Bronchus fibroblast of lung (primary cell): ENCODE data around the gene UST. TPM values are rescaled to one million over a fixed set of nuclear protein-coding genes. Genes with fewer than 3 reads are reported as not detected.

Experiments
- total RNA-seq: library from RNA; depleted of rRNA; stranded (reverse); fragments of >200 nt; gene quantifications from 2 replicates; pipeline ENCODE4 v1.2.3, GENCODE V29; 2015

UST gene, protein sequence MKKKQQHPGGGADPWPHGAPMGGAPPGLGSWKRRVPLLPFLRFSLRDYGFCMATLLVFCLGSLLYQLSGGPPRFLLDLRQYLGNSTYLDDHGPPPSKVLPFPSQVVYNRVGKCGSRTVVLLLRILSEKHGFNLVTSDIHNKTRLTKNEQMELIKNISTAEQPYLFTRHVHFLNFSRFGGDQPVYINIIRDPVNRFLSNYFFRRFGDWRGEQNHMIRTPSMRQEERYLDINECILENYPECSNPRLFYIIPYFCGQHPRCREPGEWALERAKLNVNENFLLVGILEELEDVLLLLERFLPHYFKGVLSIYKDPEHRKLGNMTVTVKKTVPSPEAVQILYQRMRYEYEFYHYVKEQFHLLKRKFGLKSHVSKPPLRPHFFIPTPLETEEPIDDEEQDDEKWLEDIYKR
- total RNA-seq, result 7.1 and 8.0 TPM in 2 replicates

GRCh38 chr6:148746363-148747144 lies at the start of gene UST:
Gene UST, plus strand, starts transcription at chr6:148747030. Its CDS starts 401 bp downstream, at chr6:148747431.

